SK-N-SH treated with all-trans-retinoic acid at 6 μM for 48 hours (cell line): Measurements from ENCODE around the gene BRI3.

Experiments
- ARNTL ChIP-seq: fragments of 450-650 bp; formaldehyde crosslinking; IDR thresholded peaks from 2 replicates; pipeline ENCODE4 v1.5.0; 2020; ENCODE audit warnings: low read depth, mild to moderate bottlenecking, moderate library complexity, borderline replicate concordance
- ESRRG ChIP-seq: fragments of 250-450 bp; sonication (Bioruptor Pico); IDR thresholded peaks from 2 replicates; pipeline ENCODE4 v1.6.1; 2021; ENCODE audit warnings: mild to moderate bottlenecking
- RARB ChIP-seq: fragments of 250-450 bp; sonication (Bioruptor Pico); IDR thresholded peaks from 2 replicates; pipeline ENCODE4 v1.8.0; 2021; ENCODE audit warnings: mild to moderate bottlenecking, moderate library complexity
- SNAI2 ChIP-seq: fragments of 250-450 bp; sonication (Bioruptor Pico); IDR thresholded peaks from 2 replicates; pipeline ENCODE4 v1.5.0; 2020; ENCODE audit warnings: mild to moderate bottlenecking, moderate library complexity
- TCF4 ChIP-seq: fragments of 250-450 bp; sonication (Bioruptor Pico); IDR thresholded peaks from 2 replicates; pipeline ENCODE4 v1.8.0; 2021; ENCODE audit warnings: mild to moderate bottlenecking, moderate library complexity, borderline replicate concordance
- ZFP3 ChIP-seq: fragments of 250-450 bp; sonication (Bioruptor Pico); IDR thresholded peaks from 2 replicates; pipeline ENCODE4 v1.5.0; 2020; ENCODE audit warnings: mild to moderate bottlenecking, moderate library complexity
- ZFP30 ChIP-seq: fragments of 450-650 bp; formaldehyde crosslinking; IDR thresholded peaks from 2 replicates; pipeline ENCODE4 v1.5.0; 2022; ENCODE audit warnings: mild to moderate bottlenecking, moderate library complexity
- ZNF565 ChIP-seq: fragments of 450-650 bp; formaldehyde crosslinking; conservative IDR thresholded peaks from 2 replicates; pipeline ENCODE4 v1.5.0; 2020; ENCODE audit warnings: low read depth, mild to moderate bottlenecking, moderate library complexity
- TF ChIP-seq, protein P1 (sequence below): fragments of 250-450 bp; sonication (Bioruptor Pico); IDR thresholded peaks from 2 replicates; pipeline ENCODE4 v1.8.0; 2020; ENCODE audit warnings: mild to moderate bottlenecking, moderate library complexity, borderline replicate concordance
- TF ChIP-seq, protein P2 (sequence below): fragments of 250-450 bp; sonication (Bioruptor Pico); IDR thresholded peaks from 2 replicates; pipeline ENCODE4 v1.5.1; 2021; ENCODE audit warnings: mild to moderate bottlenecking, moderate library complexity

DNA sequence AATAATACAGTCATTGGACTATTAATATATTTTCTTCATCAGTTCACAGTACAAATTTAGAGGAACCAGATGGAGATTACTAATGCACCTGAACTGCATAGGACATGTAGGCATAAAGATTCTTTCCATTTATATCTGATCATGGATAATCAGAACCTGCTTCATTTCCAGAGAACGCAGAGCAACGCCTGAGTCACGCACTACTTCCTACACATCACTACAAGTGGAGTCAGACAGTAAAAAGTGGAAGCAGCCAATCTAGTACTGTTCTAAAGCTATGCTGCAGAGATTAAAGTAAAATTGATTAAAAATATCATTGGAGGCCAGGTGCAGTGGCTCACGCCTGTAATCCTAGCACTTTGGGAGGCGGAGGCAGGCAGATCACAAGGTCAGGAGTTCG lies 43.3 kb downstream of the BRI3 start:
- no peak for TF ChIP-seq ZFP30 (CRISPR knock-in tag)
- TF ChIP-seq ESRRG (CRISPR knock-in tag): no peak
- TF ChIP-seq SNAI2 (CRISPR knock-in tag): no peak
- TF ChIP-seq ZFP3 (CRISPR knock-in tag): no peak
- no peak for TF ChIP-seq ZNF565 (CRISPR knock-in tag)
- TF ChIP-seq, protein P1, sequence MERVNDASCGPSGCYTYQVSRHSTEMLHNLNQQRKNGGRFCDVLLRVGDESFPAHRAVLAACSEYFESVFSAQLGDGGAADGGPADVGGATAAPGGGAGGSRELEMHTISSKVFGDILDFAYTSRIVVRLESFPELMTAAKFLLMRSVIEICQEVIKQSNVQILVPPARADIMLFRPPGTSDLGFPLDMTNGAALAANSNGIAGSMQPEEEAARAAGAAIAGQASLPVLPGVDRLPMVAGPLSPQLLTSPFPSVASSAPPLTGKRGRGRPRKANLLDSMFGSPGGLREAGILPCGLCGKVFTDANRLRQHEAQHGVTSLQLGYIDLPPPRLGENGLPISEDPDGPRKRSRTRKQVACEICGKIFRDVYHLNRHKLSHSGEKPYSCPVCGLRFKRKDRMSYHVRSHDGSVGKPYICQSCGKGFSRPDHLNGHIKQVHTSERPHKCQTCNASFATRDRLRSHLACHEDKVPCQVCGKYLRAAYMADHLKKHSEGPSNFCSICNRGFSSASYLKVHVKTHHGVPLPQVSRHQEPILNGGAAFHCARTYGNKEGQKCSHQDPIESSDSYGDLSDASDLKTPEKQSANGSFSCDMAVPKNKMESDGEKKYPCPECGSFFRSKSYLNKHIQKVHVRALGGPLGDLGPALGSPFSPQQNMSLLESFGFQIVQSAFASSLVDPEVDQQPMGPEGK (CRISPR knock-in tag): no peak
- no peak for TF ChIP-seq ARNTL (CRISPR knock-in tag)
- no peak for TF ChIP-seq TCF4 (CRISPR knock-in tag)
- TF ChIP-seq, protein P2, sequence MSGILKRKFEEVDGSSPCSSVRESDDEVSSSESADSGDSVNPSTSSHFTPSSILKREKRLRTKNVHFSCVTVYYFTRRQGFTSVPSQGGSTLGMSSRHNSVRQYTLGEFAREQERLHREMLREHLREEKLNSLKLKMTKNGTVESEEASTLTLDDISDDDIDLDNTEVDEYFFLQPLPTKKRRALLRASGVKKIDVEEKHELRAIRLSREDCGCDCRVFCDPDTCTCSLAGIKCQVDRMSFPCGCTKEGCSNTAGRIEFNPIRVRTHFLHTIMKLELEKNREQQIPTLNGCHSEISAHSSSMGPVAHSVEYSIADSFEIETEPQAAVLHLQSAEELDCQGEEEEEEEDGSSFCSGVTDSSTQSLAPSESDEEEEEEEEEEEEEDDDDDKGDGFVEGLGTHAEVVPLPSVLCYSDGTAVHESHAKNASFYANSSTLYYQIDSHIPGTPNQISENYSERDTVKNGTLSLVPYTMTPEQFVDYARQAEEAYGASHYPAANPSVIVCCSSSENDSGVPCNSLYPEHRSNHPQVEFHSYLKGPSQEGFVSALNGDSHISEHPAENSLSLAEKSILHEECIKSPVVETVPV (CRISPR knock-in tag): no peak
- no peak for TF ChIP-seq RARB (CRISPR knock-in tag)
